Colon (tissue), 2 donors: ENCODE results near the gene CRKL.

Experiments used
- FAIRE-seq: peaks from 2 replicates; lab custom pipeline; 2012; peaks lifted over from hg19 to GRCh38; lab: Jason Lieb, UNC
- donor health status: control.
- donor health status: control.

CRKL gene

DNA sequence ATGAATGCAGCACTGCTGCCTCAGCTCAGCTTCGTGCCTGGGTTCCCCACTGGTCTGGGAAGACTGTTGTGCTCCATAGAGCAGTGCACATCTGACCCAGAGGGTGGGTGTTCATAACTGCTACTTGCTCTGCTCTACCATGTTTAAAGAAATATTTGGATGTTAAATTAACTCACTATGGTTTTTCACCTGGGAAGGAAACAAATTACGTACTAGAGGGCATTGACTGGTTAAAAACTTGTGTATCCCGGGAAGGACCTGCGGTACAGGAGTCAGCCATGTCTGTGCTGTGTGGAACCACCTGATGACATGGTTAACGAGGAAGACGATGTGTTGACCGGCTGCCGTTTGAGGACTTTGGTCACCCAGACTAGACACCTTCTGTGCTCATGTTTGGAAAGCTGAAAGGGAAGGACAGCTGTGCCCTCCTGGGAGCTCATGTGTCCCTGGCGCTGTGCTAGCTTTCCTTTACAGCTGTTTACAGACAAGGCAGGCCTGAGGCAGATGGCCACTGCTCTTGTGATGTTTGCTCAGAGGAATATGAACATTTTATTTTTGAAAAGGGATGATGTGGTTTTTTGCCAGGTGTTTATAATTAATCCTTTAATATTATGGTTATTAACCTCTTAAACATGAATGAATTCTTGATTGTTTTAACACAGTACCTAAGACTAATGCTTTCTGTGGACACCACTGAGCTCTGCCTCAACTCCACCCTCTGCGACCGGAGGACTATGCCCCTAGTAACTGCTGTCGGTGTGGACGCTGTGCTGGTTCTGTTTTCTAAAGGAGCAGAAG, 35.5 kb downstream of the CRKL start:
- no peak for FAIRE-seq

DNA sequence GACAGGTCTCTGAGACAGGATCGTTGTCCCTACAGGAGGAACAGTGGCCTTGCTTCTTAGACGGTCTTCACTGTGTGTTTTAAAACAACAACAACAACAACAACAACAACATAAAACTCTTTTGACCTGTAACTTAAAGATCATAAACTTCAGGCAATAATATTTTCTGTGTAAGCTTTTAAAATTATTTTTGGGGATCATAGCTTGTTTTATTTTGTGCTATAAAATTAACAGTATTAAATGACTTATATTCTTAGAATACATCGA, 36.1 kb downstream of the CRKL start:
- FAIRE-seq = no peak

DNA sequence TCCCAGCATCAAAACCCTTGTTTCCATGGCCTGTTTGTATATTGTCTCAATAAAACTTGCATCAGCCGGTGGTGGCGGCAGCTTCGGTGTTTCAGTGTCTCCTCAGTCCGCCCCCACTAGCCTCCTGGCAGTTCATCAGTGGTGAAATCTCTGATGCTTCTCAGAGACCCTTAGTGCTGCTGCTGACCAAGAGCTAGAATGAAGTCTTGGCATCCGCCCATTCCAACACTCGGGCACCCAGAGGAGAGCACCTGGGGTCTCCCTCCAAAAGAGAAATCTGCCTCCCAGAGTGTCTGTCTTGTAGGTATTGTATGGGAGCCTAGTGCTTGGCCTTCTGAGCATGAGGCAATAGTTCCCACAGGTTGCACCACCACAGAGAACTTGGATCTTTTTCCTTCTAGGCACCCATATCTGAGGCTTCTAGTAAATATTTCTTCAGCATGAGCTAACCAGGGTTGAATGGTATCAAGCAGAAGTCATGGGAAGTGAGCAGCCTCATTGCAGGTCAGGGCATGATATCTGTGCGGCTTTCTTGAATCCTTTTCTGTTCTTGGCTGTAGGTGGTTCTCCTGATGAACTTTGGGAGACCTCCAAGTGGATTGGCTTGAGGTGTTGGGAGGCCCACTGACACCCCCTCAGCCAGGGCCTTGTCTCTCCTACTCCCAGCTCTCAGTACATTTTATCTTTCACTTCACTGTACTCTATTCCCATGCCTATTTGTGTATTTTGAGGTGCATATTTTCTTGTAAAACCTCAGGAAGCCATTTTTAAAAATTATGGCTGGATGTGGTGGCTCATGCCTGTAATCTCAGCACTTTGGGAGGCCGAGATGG, 36.7 kb downstream of the CRKL start:
- FAIRE-seq = no peak

GRCh38 chr22:20955548-20955947, 38.3 kb downstream of the CRKL start:
- no peak for FAIRE-seq

DNA sequence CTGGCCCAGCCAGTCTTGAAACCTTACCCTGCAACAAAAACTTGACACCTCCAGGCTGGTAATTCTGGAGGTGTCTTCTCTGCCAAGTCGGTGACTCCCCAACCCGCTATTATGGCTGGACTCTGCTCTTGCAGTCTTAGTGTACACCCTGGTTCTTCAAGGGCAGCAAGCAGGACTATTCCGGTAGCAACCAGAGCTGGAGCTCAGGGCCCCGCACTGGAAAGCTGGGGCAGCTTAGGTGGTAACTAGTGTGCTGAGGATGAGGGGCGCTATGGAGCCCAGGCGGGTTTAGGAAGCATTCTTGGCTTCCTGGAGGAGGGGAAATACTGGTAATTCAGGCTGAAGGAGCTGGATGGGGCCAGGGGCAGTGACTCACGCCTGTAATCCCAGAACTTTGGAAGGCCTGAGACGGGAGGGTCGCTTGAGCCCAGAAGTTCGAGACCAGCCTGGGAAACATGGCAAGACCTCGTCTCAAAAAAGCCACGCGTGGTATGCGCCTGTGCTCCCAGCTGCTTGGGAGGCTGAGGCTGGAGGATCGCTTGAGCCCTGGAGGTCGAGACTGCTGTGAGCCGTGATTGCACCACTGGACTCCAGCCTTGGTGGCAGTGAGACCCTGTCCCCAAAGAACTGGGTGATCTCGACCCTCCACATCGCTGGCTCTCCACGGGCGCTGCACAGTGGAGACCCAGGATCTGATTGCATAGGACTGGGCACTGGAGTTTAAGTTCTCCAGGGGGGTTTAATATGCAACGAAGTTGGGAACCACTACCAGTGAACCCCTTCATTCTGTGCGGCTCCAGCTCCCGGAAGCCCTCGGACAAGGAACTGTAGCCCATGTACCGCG, 39.3 kb downstream of the CRKL start:
- no peak for FAIRE-seq

DNA sequence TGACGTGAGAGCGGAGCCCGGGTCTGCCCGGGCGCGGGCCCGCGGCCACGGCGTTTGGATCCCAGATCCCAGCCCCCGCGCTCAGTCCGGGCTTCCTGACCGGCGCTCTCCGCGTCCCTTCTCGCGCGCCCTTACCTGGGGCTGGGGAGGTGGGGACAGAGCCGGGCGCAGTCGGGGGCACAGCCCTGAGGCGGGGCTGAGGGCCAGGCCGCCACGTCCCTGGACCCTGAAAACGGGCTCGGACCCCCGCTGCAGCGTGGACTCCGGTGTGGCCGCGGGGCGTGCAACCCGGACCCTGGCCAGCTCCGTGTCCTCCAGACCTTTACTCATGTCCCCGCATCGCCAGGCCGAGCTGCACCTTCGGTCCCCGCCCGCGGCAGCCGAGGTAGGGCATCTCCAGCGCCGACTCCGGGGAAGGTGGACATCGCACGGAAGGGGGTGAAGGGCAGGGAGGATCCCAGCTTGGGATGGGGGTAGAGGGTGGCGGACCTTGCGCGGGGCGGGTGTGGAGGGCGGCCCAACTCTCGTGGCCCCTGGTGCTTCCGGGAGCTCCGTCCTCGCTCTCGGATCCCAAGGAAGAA, 40.0 kb downstream of the CRKL start:
- no peak for FAIRE-seq

DNA sequence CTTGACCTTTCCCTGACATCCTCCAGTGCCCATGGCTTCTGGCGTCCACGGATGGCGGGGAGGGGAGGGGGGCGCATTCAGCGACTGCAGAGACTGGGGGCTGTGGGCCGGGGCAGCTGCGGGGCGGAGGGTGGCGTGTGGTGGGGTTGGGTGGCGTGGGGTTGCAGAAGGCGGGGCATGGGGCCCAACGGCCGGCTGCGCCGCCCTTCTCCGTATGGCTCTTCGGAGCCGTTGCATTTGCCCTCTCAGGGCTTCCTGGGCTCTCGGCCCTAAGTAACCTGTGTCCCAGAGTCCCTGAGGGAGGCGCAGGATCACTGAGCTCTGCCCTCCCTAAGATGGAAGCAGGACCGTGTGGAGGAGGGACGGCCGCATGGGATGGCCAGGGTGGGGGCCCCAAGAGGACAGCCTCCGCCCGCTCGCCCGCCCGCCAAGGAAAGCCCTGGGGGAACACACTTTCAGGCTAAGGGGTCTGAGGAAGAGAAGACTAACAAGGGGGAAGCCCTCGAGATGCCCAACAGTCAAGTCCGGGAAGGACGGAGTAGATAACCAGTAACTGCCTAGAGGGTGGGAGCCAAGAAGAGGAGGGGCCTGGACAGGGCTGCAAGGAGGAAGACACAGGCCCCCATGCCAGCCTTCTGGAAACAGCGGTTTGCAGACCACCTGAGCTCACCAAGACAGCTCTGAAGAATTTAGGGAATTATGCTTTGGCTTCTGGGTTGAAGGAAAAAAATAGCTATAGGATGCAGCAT, 40.6 kb downstream of the CRKL start:
- FAIRE-seq = no peak

- no peak for FAIRE-seq
Observed at GRCh38 chr22:20959578-20960461, 42.6 kb downstream of the CRKL start.

DNA sequence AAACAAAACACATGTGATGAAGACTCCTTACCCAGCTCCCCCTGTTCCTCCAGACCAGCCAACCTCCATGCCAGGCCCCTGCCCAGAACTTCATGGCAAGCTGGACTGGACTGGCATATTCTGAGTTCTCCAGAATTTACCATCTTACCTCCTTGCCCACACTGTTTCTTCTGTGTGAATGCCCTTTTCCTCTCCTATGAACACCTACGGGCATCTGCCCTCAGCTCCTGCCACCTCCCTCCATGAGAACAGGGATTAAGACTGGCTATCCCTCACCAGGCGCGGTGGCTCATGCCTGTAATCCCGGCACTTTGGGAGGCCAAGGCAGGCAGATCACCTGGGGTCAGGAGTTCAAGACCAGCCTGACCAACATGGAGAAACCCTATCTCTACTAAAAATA, 43.4 kb downstream of the CRKL start:
- no peak for FAIRE-seq

DNA sequence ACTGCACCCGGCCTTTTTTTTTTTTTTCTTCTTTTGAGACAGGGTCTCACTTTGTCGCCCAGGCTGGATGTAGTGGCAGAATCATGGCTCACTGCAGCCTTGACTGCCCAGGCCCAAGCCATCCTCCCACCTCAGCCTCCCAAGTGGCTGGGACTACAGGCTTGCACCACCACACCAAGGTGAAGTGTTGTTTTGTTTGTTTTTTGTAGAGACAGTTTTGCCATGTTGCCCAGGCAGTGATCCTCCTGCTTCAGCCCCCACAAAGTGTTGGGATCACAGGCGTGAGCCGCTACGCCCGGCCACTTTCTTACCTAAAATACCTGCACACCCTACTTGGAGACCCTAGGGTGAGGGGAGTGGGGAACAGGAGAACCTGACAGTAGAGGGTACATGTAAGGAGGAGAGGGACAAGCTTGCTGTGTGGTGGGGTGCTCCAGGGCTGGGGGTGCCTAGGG, 45.3 kb downstream of the CRKL start:
- FAIRE-seq = no peak

DNA sequence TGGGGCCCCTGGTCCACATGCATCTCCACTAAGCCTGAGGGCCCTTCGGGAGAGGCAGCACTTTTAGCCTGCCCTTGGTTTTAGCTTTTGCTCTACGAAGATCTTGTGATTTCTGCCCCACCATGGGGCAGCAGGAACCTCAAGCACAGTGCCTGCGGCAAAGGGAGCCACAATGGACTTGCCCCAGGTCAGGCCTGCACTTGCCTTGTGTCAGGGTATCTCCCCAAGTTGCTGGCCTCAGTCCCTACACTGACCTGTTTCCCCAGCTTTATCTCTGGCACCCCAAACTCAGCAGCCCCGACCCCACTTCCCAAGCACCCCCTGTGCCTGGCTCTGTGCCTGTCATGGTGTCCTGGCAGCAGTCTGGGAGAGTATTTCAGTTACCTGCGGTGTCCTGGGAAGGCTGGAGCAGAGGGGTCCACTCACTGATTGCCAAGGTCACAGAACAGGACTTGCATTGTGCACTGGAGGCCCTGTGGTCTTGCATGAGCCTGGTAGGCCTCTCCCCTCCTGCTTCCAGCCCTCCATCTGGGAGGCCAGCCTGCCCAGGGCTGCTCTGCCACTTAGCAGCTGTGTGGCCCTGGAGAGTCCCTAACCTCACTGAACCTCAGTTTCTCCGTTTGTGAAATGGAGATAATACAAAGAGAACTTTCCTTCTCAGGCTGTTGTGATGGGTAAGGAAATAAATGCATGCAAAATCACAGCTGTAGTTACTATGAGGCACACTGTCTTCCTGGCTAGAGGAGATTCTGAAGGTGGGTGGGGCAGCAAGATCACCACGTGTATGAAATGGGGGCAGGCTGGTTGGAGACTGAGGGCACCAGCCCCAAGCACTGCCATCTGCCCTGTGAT, 46.2 kb downstream of the CRKL start:
- no peak for FAIRE-seq

GRCh38 chr22:20964090-20964798, 47.0 kb downstream of the CRKL start:
- FAIRE-seq = no peak

- FAIRE-seq = no peak
Observed at GRCh38 chr22:20964799-20965103, 47.5 kb downstream of the CRKL start.

DNA sequence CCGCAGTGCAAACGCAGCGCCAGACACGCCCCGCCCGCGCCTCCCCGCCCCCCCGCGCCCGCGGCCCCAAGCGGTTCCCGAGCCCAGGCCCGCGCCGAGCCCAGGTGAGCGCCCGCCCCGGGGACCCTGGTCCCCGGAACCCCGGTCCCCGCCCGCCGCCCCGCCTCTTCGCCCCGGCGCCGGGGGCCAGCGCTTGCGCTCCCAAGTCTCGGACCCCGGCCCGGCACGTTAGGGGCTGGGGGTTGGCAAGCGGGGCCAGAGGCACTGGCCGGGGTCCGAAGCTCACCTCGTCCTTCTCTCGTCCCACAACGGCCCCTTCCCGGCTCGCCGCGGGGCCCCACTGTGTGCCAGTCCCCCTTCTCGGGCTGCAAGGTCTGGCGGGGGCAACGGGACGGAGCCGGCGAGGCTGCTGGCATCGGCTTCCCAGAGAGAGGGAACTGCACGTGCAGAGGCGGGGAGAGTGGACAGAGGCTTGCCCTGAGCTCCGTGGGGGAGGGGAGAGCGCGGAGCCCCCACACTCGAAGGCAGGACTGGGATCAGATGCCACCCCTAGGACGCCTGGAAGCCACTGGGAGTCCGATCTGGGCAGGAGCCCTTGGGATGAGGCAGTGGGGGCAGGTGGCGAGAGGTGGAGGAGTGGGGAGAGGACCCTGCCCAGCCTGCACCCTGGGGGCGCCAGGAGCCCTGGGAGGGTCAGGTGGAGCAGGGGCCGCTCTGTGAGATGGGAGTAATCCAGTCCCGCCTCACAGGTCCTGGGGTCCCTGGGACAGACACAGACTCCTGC, 48.1 kb downstream of the CRKL start:
- no peak for FAIRE-seq

DNA sequence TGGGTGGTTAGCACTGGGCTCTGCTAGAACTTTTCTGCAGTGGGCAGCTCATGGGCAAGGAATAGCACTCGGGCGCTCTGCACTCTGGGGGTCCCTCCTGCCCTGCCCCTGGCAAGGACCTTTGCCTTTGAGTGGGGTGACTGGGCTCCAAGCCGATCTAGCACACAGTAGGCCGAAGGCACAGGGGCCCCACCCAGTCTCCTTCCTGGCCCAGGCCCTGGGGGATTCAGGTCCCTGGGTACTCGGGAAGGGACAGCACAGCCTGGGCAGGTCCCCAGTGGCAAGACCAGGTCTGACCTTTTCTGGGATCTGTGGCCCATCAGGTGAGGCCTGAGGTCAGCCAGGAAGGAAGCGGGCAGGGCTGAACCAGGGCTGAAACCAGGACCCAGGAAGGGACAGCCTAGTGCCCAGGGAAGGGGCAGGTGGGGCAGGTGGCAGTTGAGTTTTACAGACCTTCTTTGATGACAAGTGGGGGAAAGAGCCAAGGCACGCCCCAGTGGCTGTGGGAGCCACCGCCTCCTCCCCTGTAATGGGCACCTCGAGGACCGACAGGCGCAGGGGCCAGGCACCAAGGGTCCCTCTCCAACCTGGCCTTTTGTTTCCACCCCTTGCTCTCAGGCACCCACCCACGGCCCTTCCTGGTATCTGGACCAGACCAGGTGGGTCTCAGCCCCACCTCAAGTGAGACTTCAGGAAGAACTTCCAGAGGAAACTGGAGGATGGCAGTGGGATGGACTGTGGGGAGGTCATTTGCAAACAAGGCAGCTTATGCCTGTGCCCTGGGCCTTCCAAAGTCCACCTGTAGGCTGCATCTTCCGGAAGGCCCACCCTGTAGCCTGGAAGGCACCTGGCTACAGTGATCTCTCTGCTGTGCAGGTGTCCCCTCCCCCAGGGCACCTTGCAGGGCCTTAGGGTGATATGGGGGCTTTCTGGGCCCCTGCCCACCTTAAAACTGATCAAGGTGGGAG, 49.0 kb downstream of the CRKL start:
- FAIRE-seq = no peak

DNA sequence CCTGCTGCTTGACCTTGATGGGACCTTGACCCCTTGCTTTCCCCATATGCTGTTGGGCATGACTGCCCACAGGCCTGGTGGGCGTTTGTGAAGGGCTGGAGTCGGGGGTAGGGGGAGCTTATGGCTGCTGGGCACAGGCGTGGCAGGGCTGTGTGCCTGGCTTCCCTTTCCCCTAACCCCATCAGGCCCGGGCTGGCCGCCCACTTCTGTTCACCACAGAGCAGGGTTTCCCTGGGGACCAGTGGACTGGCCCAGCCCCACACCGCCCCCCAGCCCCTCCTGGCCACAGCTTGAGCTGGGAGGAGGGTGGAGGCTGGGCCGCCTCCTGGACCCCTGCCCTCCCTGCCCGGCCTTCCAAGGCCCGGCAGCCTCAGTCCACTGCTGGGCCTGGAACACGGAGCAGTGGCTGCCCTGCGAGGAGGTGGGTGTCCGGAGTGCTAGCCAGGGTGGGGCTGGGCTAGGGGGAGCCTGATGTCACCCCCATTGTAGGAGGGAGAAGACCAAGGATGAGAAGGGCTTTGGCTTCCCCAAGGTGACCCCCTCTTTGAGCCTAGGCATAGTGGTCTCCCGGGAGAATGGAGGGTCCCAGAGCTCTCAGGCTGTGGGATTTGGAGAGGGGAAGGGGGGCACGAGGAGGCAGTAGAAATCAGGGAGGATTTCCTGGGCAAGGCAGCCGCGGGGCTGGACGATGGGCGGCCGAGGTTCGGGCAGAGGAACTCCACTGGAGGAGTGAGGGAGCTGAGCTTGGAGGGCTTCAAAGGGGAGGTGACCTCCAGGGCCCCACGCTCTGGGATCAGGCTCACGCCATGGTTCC, 49.9 kb downstream of the CRKL start, which contains the start of gene AIFM3:
AIFM3 (plus strand) TSS at position 373 of the 814 bp plus-strand sequence. CDS start 690 bp downstream, outside the sequence.
- no peak for FAIRE-seq
